CD4-positive, alpha-beta T cell treated with Interleukin-4 for 1 hour (primary cell): ENCODE data around the gene MTR.
"Not testable (repeated sequence)": the region's sequence is repeated elsewhere in the genome, so short reads cannot be mapped to it uniquely, and the experiment has no call there.

Source experiments
- DNase-seq, 2 donors: peaks; one replicate each; pipeline ENCODE4 v3.0.0-alpha.2; 2020 to 2022

The MTR gene

DNA sequence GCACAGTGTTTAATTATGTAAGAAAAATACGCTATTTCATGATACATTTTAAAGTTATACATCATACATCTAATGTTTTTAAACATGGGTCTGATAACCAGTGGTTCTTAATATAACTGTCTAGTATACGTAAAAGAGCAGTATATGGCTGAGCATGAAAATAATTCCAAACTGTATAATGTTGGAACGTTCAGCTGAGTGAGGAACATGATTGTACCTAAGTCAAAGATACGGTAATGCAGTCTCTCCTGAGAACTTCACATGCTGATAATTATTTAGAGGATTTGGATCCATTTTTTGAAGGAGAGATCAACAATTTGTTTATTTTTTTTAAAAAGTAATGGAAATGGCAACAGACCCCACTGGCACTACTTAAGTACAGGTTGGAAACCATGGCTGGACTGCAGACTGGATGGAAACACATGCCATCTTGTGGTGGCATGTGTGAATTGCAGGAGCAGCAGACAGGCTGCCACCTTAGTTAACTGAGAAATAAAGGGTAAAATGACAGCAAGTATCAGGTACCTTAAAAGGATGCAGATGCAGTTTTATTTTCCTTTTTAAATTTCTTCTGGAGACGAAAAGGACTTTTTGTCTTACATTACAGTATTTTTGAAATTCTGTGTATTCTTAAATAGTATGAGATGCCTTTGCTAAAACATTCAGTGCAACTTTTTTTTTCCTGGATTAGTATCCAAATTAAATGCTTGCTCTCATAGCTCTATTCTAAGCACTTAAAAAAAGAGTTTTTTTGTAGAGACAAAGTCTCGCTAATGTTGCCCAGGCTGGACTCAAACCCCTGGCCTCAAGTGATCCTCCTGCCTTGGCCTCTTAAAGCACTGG, 73.8 kb downstream of the MTR start:
- peak; percentile 52 to 53 for DNase-seq

DNA sequence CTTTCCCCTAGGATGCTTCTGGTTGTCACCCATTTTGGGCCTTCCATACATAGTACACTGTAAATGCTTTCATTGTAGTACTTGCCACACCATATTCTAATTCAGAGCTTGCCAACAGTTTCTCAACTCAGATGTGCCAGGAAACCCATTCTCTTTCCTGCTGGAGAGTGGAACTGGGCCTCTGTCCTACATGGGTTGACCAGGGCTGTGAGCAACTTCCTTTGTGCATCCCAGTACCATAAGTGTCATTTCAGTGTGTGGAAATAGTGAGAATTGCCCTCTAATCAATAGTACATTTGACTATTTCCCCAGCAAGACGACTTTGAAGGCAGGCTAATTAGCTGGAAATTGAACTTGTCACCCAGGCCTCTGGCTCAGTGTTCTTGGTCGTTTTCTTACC, 74.8 kb downstream of the MTR start:
- DNase-seq: no peak

DNA sequence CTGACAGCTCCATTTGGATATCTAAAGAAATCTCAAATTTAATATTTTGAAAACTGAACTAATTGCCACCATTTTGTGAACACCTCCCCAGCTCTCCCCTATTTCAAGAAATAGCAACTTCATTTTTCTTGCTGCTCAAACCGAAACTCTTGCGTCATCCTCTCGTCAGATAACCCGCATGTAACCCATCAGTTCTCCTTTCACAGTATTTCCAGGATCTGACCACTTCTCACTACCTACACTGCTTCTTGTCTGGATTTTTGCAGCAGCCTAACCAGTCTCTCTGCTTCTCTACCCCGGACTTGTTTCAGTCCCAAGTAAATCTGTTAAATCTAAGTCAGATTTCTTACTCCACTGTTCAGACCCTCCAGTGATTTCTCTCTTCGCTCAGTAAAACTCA, 75.6 kb downstream of the MTR start:
- DNase-seq: peak; percentile 7 to 44

DNA sequence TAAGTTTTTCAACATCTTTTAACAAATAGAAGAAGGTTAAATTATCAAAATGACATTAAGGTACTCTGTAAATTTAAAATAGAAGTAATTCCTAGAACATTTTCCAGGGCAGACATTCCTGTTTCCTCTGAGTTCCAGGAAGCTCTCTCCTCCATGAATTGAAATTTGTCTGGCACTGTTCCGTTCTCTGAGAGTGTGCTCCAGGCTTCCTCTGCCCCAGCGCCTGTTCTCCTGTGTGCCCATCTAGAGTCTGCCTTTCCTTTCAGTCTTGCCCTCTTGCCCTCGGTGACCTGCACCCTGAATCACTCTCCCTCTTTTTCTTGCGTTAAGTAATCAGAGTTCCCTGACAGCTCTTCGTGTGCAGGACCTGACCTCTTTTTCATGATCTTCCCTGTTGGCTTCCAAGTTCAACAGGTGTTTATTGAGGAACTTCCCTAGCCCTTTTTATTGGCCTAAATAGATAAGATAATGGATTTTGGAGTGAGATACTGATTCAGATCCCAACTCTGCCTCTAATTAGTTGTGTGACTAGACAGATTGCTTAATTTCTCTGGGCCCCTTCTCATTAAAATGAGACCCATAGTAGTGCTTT, 77.1 kb downstream of the MTR start:
- no peak for DNase-seq

DNA sequence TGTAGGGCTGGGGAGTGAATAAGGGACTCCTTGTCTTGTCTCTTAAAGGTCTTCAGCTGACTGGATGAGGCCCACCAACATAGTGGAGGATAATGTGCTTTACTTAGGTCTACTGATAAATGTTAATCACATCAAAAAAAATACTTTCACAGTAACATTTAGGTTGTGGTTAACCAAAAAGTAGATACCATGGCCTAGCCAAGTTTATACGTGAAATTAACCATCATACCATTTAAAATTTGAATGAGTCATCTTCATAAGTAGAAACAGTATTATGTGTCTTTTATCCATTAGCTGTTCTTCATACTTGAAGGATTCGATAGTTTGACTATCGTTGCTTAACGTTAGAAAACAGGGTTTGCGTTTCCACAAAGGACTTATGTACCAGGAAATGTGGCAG, 80.9 kb downstream of the MTR start:
- DNase-seq: no peak

DNA sequence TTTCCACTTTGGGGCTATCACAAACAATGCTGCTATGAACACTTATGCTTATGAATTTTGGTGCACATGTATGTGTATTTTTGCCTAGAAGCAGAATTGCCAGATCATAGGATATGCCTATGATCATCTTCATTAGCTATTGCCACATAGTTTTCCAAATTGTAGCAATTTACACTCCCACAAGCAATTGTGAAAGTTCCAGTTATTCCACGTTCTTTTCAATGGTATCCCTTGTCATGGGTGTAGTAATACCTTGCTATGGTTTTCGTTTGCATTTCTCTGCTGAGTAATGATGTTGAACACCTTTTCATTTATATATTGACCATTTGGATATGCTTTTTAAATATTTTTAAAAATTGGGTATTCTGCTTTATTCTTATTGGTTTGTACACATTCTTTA, 82.6 kb downstream of the MTR start:
- DNase-seq: no peak

DNA sequence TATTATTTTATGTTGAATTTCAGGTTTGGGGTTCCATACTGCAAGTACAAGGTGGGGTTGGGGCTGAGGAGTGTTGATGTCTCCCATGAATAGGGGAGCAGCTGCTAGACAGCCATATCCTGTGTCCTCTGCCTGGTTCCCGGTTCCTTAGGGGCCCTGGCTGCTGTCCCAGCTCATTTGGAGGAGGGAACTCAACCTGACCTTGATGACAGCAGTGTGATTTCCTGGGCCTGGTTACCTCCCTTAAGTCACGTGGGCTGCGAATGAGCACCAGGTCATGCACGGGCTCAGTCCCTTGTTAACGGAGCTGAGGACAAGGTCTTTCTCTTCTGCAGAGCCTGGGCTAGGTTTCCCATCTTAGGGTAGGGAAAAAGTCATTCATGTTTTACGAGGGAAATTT, 85.1 kb downstream of the MTR start:
- no peak for DNase-seq

DNA sequence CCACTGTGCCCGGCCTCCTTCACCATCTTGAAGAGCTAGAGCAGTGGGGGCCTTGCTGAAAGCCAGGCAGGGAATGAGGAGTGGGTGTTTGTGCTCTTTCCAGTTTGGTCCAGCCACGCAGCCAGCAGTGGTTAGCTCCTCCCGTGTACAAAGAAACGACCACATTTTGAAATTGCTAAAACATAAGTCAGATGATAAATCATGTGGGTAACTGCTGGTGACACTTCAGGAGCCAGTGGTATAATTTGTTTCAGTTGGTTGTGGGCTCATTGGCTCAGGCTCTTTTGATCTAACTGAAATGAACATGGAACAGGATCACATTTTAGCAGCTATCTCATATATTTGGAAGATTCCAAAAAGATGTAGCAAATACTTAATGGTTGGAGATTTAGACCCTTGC, 87.6 kb downstream of the MTR start:
- DNase-seq: no peak

DNA sequence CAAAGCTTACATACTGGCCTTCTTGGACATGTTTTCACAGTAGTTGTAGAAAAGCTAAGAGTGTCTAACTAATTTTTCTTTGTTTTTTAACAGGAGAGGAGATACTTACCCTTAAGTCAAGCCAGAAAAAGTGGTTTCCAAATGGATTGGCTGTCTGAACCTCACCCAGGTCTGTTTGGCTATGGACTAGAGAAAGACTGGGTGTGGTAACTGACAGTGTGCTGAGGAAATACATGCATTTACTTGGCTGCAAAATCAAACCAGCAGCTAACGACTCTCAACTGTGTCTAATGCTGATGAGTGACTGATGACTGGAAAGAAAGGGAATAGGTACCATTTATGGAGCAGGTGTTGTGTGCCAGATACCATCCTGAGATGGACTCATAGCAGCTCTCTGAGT, 91.1 kb downstream of the MTR start:
- no peak for DNase-seq

DNA sequence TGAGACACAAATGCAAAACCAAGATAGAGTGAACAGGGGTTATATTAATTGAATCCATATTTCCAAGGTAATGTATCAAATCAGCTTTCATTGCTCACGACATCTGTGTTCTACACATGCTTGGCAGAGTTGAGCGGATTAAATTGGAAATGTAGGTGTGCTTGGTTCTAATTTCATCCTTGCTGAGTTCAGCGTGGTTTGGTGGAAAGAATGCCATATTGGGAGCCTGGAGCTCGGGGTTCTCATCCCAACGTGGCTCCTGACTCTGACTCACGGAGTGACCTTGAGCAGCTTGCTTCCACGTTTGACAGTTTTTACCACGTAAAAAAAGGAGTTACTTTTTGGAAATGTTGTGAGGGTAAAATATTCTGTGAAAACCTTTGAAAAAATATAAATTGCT, 92.0 kb downstream of the MTR start:
- DNase-seq: no peak

DNA sequence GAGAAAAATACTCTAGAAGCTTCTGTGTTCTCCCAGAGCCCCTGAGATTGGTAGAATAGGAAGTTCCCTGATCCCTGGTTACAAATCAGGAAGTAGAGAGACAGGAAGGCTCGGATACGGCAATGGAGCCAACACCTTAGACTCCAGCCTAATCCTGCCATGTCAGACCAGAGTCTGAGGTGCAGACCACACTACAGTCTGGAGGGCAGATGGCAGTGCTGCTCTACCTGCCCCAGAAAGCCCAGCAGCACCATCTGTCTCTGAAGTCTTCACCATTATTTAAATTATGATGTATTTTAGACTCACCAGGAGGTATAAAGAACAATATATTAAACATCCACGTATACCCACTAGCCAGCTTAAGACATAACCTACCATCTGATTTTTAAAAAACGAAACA, 93.0 kb downstream of the MTR start:
- no peak for DNase-seq

DNA sequence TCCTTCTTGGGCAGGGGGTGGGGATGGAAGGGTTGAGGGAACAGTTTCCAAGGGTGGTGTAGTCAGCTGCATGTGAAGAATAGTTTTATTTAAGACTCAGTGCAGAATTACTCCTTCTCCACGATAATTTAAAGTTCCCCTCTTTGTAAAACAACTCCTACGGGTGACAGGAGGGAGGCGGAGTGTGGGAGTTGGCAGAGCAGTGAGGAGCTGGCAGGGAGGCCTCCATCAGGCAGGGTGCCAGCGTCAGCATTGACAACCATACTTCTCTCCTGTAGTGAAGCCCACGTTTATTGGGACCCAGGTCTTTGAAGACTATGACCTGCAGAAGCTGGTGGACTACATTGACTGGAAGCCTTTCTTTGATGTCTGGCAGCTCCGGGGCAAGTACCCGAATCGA, 93.8 kb downstream of the MTR start:
- DNase-seq: no peak

DNA sequence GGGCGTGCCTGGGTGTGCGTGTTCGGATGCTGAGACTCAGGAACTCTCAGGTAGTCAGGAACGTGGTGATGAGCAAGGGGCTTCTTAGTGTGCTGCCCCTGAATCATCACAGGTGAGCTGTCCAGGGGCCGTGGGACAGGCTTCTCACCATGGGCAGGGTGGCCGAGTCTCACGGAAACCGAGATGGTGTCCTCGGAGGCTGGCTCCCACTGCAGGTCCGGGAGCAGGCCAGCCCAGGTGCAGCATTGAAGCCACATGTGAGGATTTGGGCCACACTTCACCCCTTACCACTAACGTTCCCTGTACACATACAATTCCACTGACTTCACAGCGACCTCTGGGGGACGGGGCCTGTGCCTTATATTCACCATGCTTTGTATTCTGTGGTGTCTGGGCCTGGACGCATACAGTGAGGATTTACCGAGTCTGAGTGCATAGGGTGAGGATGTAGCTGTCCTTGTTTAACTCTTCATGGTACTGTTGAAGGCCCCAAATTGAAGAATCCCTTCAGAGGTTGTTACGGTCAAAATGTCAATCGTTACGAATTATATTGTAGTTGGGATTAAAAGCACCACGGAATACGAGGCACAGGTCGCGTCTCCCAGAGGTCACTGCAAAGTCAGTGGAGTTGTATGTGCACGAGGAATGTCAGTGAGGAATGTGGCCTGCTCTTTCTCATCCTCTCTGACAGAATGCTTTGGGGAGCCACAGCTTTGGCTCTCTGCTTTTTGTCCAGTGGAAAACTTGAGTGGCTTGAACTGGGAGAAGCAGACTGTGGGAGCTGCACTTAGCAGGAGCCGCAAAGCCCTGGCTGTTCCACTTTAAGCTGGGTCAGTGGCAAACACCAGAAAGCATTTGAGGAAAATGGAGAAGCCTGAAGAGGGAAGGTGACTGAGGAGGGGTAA, 95.3 kb downstream of the MTR start:
- DNase-seq: no peak

DNA sequence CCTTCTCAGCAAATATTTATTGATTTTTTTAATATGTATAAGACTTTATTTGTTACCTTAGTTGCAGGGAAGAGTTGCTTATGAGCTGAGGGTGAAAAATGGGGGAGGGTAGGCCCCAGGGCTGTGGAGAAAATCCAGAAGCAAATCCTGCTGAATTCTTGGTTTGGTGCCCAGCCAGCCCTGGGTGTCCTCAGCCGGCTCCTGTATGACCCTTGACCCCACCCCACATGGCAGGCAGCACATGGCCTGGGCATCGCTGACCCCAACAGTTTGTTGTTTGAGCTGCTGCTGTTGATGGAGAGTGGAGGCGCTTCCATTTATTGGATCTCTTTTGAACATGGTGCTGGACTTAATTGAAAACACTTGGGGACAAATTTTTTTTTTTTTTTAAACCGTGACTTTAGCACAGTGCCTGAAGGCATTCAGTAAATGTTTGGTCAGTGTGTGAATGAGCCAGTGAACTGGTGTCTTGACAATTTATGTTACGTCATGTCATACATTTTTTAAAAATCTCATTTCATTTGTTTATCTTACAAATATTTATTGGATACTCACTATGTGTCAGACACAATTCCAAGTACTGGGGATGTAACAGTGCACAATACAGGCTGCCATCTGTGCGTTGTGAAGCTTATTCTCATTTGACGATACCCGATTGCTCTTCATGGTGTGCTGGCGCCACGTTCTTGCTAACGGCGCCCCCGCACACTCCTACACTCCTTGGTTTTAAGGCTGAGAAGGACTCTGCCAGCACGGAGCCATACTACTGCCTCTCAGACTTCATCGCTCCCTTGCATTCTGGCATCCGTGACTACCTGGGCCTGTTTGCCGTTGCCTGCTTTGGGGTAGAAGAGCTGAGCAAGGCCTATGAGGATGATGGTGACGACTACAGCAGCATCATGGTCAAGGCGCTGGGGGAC, 98.8 kb downstream of the MTR start:
- no peak for DNase-seq

DNA sequence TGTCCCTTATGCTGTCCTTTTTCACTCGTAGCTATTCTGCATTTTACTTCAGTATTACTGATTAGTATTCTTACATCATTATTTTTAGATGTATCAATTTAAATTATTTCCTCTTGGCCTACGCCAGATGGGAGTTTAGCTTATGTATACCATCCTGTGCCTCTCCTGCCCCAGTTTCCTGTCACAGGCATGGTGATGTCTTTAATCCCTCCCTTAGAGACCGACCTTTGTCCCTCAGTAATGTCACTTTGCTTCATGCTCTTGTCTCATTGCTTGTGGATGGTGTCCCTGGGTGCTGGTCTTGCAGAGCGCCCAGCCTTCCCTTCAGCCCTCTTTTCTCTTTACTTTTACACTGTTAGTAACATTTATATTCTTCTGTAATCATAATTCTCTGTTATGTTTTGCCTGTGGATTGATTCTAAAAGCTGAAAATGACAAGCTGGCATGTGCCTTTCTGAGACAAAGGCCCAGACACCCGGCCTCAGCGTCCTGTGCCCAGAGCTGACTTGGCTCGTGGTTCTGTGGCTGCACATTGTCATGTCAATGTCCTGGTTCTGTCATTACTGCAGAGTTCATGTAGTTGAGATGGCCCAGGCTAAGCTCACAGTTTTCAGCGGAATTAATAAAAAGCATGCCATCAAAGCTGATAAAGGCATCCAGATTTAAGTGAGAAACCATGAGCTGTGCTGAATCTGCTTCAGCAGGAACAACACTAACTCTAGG, 100.7 kb downstream of the MTR start:
- DNase-seq: no peak

DNA sequence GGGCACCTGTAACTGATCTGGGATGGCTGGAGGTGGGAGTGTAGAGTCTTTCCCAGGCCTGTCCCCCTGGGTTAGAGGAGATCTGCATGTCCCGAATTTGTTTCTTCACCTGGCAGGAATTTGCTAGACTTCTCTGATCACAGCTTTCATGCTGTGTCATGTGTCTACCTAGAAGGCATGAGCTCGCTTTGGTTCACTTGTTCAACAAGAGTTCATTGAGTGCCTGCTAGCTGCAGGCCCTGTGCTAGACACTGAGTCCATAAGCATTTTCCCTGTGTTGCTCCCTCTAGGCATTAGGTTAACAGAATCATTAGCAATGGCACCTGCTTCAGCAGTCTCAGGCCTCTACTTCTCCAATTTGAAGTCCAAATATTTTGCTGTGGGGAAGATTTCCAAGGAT, 101.6 kb downstream of the MTR start:
- no peak for DNase-seq

DNA sequence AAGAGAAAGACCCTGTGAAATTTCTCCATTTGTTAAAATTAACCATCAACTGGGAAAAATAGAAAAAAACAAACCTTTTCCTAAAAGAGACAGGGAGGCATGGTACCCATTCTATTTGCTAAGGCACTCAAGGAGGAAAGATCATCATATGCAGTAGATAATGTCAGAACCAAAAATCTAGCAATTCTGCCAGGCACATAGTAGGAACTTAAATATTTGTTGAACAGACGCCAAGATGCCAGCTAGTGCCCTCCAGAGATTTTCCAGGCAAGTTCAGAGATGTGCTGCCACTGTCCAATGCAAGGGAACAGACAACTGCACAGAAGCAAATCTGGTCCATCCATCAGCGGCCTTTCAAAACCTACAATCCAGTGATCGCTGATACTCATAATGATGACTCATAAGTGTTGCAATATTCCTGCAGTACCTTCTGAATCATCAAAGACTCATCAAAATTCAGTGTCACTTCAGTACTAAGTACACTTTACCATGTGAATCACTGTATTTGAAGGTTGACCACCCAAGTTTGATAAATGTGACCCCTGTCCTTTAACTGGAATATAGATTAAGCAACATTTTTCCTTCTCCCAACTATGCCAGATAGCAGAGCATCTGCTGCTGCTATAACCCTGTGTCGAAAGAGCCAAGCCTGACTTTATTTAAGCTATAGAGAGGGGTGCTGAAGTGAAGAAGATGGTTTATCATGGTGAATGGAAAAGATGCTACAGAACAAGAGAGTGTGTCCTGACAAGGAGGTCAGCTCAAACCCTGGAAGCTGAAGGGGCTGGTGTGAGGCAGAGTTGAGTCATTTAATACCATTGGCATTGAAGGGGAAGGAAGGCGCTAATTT, 110.0 kb downstream of the MTR start:
- no peak for DNase-seq

DNA sequence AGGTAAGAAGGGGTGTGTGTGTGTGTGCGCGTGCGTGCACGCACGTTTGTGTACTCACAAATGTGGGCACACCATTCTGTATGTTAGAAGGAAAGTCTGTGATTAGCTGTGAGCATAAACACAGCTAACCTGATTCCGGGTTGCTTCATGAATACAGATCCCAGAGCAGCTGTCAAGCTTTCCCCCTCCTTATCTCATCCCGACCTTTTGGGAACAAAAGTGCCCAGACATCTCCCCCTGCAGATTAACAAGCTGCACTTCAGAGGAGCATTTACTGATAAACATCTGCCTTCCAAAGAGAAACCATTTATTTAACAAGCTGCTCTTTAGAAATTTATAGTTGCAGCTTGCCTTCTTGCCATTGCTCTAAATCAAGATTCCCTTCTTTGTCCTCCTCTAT, 112.1 kb downstream of the MTR start:
- no peak for DNase-seq

DNA sequence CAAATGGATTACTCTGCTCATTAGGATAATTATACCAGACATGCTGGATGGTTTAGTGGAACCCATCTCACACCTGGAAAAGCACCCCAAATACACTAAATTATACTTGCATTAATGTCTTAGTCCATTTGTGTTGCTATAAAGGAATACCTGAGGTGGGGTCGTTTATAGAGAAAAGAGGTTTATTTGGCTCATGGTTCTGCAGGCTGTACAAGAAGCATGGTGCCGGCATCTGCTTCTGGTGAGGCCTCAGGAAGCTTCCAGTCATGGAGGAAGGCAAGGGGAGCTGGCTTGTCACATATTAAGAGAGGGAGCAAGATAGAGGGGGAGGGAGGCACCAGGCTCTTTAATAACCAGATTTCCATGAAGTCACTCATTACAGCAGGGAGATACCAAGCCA, 113.6 kb downstream of the MTR start:
- no peak for DNase-seq

DNA sequence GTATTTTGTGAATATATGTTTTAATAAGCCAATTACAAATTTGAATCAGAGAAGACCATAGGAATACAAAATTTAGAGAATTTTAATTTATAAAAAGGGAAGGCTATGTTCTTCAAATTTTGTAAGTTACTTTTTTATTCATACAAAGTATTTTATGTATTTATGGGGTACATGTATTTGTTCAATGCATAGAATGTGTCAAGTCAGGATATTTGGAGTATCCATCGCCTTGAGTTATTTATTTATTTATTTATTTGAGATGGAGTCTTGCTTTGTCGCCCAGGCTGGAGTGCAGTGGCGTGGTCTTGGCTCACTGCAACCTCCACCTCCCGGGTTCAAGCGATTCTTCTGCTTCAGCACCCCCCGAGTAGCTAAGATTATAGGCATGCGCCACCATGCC, 116.0 kb downstream of the MTR start:
- not testable (repeated sequence) for DNase-seq
